SK-N-SH (cell line): ENCODE measurements around the gene NFASC. TPM values are rescaled to one million over a fixed set of nuclear protein-coding genes. Genes with fewer than 3 reads are reported as not detected.

Experiments used
- CTCF ChIA-PET: fragments of 300-600, 350-600 bp; formaldehyde crosslinking; extraction: SDS; loops from one replicate; lab custom pipeline; 2021; lab: Yijun Ruan, JAX
- POLR2A ChIA-PET: fragments of 350-600 bp; sonication (Branson Sonifier 250); formaldehyde crosslinking; extraction: SDS; loops from one replicate; lab custom pipeline; 2020; ENCODE audit warnings: antibody characterized with exemption, inconsistent platforms; lab: Yijun Ruan, JAX
- DNase-seq: peaks from one replicate; pipeline ENCODE4 v3.0.0; 2012
- H2AFZ ChIP-seq: fragments of 200-600 bp; sonication (generic); 2 replicates; pipeline ENCODE4 v1.8.1; 2016; ENCODE audit warnings: antibody characterized with exemption, mild to moderate bottlenecking, low read depth
- H3F3A ChIP-seq: fragments of 200-600 bp; sonication (generic); replicated peaks from 2 replicates; pipeline ENCODE3; 2016; ENCODE audit warnings: antibody characterized with exemption, mild to moderate bottlenecking; ENCODE audit not compliant: insufficient read depth
- H3K27ac ChIP-seq, 2 experiments: fragments of 200-500 bp in 1 of 2; fragments of 200-600 bp in 1 of 2; sonication (Bioruptor generic) in 1 of 2; sonication (generic), shearing (Covaris generic) in 1 of 2; 2 replicates each; pipeline versions ENCODE4 v1.5.1 to v1.6.1; 2014 to 2016; ENCODE audit warnings: low read depth in 2 of 2, inconsistent platforms in 1 of 2, low read length in 1 of 2, mild to moderate bottlenecking in 1 of 2, mixed read lengths in 1 of 2
- H3K27me3 ChIP-seq: fragments of 200-600 bp; sonication (generic), shearing (Covaris generic); 2 replicates; pipeline ENCODE4 v1.6.1; 2016; ENCODE audit warnings: mixed run types; ENCODE audit not compliant: insufficient read depth
- H3K36me3 ChIP-seq, 2 experiments: fragments of 200-500 bp in 1 of 2; fragments of 200-600 bp in 1 of 2; sonication (Bioruptor generic) in 1 of 2; sonication (generic) in 1 of 2; replicated peaks in 1 of 2; 2 replicates each; pipeline versions ENCODE3 to v1.5.1; 2014 to 2016; ENCODE audit warnings: low read length in 1 of 2, mild to moderate bottlenecking in 1 of 2; ENCODE audit not compliant: insufficient read depth in 2 of 2, control insufficient read depth in 1 of 2
- H3K4me1 ChIP-seq, 2 experiments: fragments of 200-500 bp in 1 of 2; fragments of 200-600 bp in 1 of 2; sonication (Bioruptor generic) in 1 of 2; sonication (generic), shearing (Covaris generic) in 1 of 2; 2 replicates each; pipeline versions ENCODE4 v1.5.1 to v1.6.1; 2014 to 2016; ENCODE audit warnings: low read depth in 1 of 2, low read length in 1 of 2, mixed run types in 1 of 2; ENCODE audit not compliant: insufficient read depth in 2 of 2, control insufficient read depth in 1 of 2
- H3K4me2 ChIP-seq: fragments of 200-600 bp; sonication (generic), shearing (Covaris generic); 2 replicates; pipeline ENCODE4 v1.6.1; 2017; ENCODE audit warnings: mixed run types
- H3K4me3 ChIP-seq, 2 experiments: fragments of 200-500 bp in 1 of 2; fragments of 200-600 bp in 1 of 2; sonication (Bioruptor generic) in 1 of 2; sonication (generic), shearing (Covaris generic) in 1 of 2; 2 replicates each; pipeline versions ENCODE4 v1.5.1 to v1.8.1; 2014 to 2016; ENCODE audit warnings: low read depth in 2 of 2, inconsistent platforms in 1 of 2, low read length in 1 of 2, mild to moderate bottlenecking in 1 of 2, mixed read lengths in 1 of 2, moderate library complexity in 1 of 2
- H3K79me2 ChIP-seq: fragments of 200-600 bp; sonication (generic); 2 replicates; pipeline ENCODE4 v1.8.1; 2017; ENCODE audit warnings: mild to moderate bottlenecking; ENCODE audit not compliant: insufficient read depth
- H3K9ac ChIP-seq: fragments of 200-600 bp; sonication (generic); 2 replicates; pipeline ENCODE4 v1.6.1; 2017; ENCODE audit warnings: mixed run types
- H3K9me2 ChIP-seq: fragments of 200-600 bp; sonication (generic); 2 replicates; pipeline ENCODE4 v1.6.1; 2017; ENCODE audit warnings: mixed run types
- H3K9me3 ChIP-seq: fragments of 200-600 bp; sonication (generic); 2 replicates; pipeline ENCODE4 v1.6.1; 2017; ENCODE audit warnings: mixed run types, mild to moderate bottlenecking, moderate library complexity
- H4K20me1 ChIP-seq: fragments of 200-600 bp; sonication (generic); 2 replicates; pipeline ENCODE4 v1.6.1; 2017; ENCODE audit warnings: mild to moderate bottlenecking, mixed run types; ENCODE audit not compliant: insufficient read depth
- CHD2 ChIP-seq: fragments of 150-350 bp; IDR thresholded peaks from 2 replicates; pipeline ENCODE4 v1.6.1; 2018; ENCODE audit warnings: low read length; ENCODE audit not compliant: partially characterized antibody
- EZH2phosphoT487 ChIP-seq: fragments of 200-600 bp; sonication (generic); IDR thresholded peaks from 2 replicates; pipeline ENCODE4 v1.6.1; 2017; ENCODE audit warnings: low read depth, mixed run types, mild to moderate bottlenecking, antibody characterized with exemption, moderate library complexity, borderline replicate concordance
- NRF1 ChIP-seq: IDR thresholded peaks from 2 replicates; pipeline ENCODE4 v1.6.1; 2012; ENCODE audit warnings: low read depth, mild to moderate bottlenecking, low read length
- POLR2AphosphoS5 ChIP-seq: IDR thresholded peaks from 2 replicates; pipeline ENCODE4 v1.6.1; 2012; ENCODE audit warnings: low read depth, low read length
- RAD21 ChIP-seq: IDR thresholded peaks from 2 replicates; pipeline ENCODE4 v1.6.1; 2012; ENCODE audit warnings: mild to moderate bottlenecking, low read length
- RCOR1 ChIP-seq: fragments of 150-350 bp; IDR thresholded peaks from 2 replicates; pipeline ENCODE4 v1.6.1; 2017; ENCODE audit warnings: antibody characterized with exemption, low read length
- RFX5 ChIP-seq: IDR thresholded peaks from 2 replicates; pipeline ENCODE4 v1.6.1; 2012; ENCODE audit warnings: mild to moderate bottlenecking, improper control_type of control experiment, low read length
- WGBS: methylation state at CpG from one replicate; pipeline ENCODE4 v1.1.6; 2017; ENCODE audit warnings: low lambda C conversion rate; 5-methylcytosine and 5-hydroxymethylcytosine counted together
- polyA plus RNA-seq, 3 experiments: library from polyadenylated mRNA; depleted of rRNA; stranded (reverse); fragments of >200 nt; gene quantifications; 2 replicates each; pipeline ENCODE4 v1.2.3, GENCODE V29; 2012
- TF ChIP-seq, protein P1 (sequence below): IDR thresholded peaks from 2 replicates; pipeline ENCODE4 v1.4.0; 2012; ENCODE audit warnings: low read depth, borderline replicate concordance
- TF ChIP-seq, protein P2 (sequence below): fragments of 200-600 bp; sonication (generic); IDR thresholded peaks from 2 replicates; pipeline ENCODE4 v1.6.1; 2017; ENCODE audit warnings: antibody characterized with exemption, mild to moderate bottlenecking, moderate library complexity
- TF ChIP-seq, protein P3 (sequence below): IDR thresholded peaks from 2 replicates; pipeline ENCODE4 v1.4.0; 2012; ENCODE audit warnings: low read depth, borderline replicate concordance
- TF ChIP-seq, protein P4 (sequence below): IDR thresholded peaks from 2 replicates; pipeline ENCODE4 v1.6.1; 2012; ENCODE audit warnings: mild to moderate bottlenecking, low read depth, low read length, moderate library complexity
- TF ChIP-seq, protein P5 (sequence below): fragments of 150-350 bp; IDR thresholded peaks from 2 replicates; pipeline ENCODE4 v1.6.1; 2016; ENCODE audit warnings: mild to moderate bottlenecking, low read depth, low read length
- TF ChIP-seq, protein P6 (sequence below): IDR thresholded peaks from 2 replicates; pipeline ENCODE4 v1.4.0; 2012; ENCODE audit warnings: low read depth

The NFASC gene
- polyA plus RNA-seq, 1 of the 3 experiments (the other 2 are of a cell fraction): 6.0 TPM

DNA sequence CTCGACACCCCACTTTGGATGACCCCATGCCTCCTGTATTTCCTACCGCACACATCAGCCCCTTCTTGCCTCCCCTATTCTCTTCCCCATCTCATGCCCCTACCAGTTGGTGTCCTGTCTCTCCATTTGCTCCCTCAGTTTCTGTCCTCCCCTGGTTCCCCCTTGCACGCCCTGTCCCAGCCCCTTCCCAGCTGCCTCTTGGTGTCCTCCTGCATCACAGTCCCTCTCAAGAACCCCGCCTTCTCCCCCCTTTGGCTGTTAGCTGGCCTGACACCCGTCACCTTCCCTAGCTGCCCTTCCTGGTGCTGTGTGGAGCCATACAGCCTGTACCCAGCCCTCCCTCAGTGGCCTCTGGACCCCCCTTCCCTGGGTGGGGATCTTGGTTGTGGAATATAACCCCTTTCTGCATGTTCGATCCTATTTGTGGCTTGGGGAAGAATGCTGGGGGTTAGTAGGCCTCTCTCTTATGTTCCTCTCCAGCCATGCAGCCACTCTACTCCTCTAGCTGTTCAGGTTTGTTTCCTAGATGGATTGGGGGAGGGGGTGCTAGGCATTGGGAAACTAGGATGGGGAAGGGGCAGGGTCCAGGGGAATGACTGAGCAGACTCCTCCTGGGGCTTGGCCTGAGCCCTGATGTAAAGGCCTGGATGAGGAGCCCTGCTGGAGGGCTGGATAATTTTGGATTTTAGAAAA is 41.4 kb upstream of the NFASC start:
- H2AFZ ChIP-seq: no peak overlapping the region
- H3K9ac ChIP-seq: no peak overlapping the region; the same call in 1 of the 2 replicates
- H3K9me2 ChIP-seq: no peaks in the 10 kb centered on the region
- no peaks in the 10 kb centered on the region for H3K79me2 ChIP-seq
- TF ChIP-seq, protein P1, sequence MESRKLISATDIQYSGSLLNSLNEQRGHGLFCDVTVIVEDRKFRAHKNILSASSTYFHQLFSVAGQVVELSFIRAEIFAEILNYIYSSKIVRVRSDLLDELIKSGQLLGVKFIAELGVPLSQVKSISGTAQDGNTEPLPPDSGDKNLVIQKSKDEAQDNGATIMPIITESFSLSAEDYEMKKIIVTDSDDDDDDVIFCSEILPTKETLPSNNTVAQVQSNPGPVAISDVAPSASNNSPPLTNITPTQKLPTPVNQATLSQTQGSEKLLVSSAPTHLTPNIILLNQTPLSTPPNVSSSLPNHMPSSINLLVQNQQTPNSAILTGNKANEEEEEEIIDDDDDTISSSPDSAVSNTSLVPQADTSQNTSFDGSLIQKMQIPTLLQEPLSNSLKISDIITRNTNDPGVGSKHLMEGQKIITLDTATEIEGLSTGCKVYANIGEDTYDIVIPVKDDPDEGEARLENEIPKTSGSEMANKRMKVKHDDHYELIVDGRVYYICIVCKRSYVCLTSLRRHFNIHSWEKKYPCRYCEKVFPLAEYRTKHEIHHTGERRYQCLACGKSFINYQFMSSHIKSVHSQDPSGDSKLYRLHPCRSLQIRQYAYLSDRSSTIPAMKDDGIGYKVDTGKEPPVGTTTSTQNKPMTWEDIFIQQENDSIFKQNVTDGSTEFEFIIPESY: no peak
- TF ChIP-seq NRF1: no peak
- no peak for TF ChIP-seq POLR2AphosphoS5
- TF ChIP-seq, protein P2, sequence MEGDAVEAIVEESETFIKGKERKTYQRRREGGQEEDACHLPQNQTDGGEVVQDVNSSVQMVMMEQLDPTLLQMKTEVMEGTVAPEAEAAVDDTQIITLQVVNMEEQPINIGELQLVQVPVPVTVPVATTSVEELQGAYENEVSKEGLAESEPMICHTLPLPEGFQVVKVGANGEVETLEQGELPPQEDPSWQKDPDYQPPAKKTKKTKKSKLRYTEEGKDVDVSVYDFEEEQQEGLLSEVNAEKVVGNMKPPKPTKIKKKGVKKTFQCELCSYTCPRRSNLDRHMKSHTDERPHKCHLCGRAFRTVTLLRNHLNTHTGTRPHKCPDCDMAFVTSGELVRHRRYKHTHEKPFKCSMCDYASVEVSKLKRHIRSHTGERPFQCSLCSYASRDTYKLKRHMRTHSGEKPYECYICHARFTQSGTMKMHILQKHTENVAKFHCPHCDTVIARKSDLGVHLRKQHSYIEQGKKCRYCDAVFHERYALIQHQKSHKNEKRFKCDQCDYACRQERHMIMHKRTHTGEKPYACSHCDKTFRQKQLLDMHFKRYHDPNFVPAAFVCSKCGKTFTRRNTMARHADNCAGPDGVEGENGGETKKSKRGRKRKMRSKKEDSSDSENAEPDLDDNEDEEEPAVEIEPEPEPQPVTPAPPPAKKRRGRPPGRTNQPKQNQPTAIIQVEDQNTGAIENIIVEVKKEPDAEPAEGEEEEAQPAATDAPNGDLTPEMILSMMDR: no peak
- TF ChIP-seq, protein P3, sequence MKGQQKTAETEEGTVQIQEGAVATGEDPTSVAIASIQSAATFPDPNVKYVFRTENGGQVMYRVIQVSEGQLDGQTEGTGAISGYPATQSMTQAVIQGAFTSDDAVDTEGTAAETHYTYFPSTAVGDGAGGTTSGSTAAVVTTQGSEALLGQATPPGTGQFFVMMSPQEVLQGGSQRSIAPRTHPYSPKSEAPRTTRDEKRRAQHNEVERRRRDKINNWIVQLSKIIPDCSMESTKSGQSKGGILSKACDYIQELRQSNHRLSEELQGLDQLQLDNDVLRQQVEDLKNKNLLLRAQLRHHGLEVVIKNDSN: no peak
- TF ChIP-seq RFX5: no peak
- TF ChIP-seq CHD2: no peak
- TF ChIP-seq RAD21: no peak
- no peak for TF ChIP-seq EZH2phosphoT487
- H3K4me2 ChIP-seq: peak overlapping the region; percentile 57
- H4K20me1 ChIP-seq: no peaks in the 10 kb centered on the region
- no peak overlapping the region for H3K27ac ChIP-seq
- peaks cover 0 to 11% of the 10 kb centered on the region in 2 experiments; a peak in 1 of 4 replicates for H3K4me1 ChIP-seq
- H3K4me3 ChIP-seq: peak overlapping the region; percentile 26 to 49; a peak in 3 of 4 replicates
- no peaks in the 10 kb centered on the region for H3K36me3 ChIP-seq
- ChIA-PET POLR2A (no interaction called here), CTCF (interaction anchor here (1.4 to 21.2 kb wide), 5 partner anchors 10 to 232 kb away, joined by 4 to 291 read pairs (median 5); no protein-coding TSS in a partner anchor)
- no peak for DNase-seq
- no peaks in the 10 kb centered on the region for H3K9me3 ChIP-seq
- peaks cover 4% of the 10 kb centered on the region for H3F3A ChIP-seq
- 62% methylated on average over 6 of the region's 6 CpGs for WGBS
- no peaks in the 10 kb centered on the region; the same call in 1 of the 2 replicates for H3K27me3 ChIP-seq

DNA sequence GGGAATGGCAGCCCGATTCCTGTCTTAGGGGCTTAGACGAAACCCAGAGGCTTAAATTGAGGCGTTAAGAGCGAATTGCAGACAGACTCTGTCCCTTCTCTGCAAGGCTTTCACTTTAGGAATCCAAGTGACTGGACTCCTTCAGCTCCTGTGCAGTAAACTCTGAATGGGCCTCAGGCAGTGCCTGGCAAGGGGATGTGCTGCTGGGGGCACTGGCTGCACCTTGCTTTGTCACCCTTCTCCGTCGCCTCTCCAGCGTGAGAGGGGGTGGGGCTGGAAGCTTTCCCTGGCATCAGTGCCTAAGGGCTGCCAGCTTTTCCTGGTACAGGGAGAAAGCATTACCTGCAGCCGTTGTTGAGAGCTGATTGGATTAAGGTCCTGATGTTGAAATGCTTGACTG is 39.9 kb upstream of the NFASC start:
- no peaks in the 10 kb centered on the region for H3K9me3 ChIP-seq
- no peaks in the 10 kb centered on the region for H3K79me2 ChIP-seq
- no peaks in the 10 kb centered on the region for H3K27me3 ChIP-seq
- H2AFZ ChIP-seq: no peak overlapping the region
- no peaks in the 10 kb centered on the region for H3K9me2 ChIP-seq
- ChIA-PET CTCF (interaction anchor here (1.0 to 21.2 kb wide), 3 partner anchors 21 to 313 kb away, joined by 5 to 291 read pairs (median 132); no protein-coding TSS in a partner anchor), POLR2A (no interaction called here)
- H3K4me3 ChIP-seq: no peak overlapping the region
- H3K9ac ChIP-seq: no peak overlapping the region
- H3K4me2 ChIP-seq: no peak overlapping the region
- H3K27ac ChIP-seq: no peak overlapping the region
- H4K20me1 ChIP-seq: no peaks in the 10 kb centered on the region
- peaks cover 4% of the 10 kb centered on the region for H3F3A ChIP-seq
- no peak for DNase-seq
- H3K36me3 ChIP-seq: no peaks in the 10 kb centered on the region
- 71% methylated on average over 7 of the region's 8 CpGs for WGBS
- H3K4me1 ChIP-seq: peaks cover 0 to 11% of the 10 kb centered on the region in 2 experiments; a peak in 1 of 4 replicates
- TF ChIP-seq, protein P4, sequence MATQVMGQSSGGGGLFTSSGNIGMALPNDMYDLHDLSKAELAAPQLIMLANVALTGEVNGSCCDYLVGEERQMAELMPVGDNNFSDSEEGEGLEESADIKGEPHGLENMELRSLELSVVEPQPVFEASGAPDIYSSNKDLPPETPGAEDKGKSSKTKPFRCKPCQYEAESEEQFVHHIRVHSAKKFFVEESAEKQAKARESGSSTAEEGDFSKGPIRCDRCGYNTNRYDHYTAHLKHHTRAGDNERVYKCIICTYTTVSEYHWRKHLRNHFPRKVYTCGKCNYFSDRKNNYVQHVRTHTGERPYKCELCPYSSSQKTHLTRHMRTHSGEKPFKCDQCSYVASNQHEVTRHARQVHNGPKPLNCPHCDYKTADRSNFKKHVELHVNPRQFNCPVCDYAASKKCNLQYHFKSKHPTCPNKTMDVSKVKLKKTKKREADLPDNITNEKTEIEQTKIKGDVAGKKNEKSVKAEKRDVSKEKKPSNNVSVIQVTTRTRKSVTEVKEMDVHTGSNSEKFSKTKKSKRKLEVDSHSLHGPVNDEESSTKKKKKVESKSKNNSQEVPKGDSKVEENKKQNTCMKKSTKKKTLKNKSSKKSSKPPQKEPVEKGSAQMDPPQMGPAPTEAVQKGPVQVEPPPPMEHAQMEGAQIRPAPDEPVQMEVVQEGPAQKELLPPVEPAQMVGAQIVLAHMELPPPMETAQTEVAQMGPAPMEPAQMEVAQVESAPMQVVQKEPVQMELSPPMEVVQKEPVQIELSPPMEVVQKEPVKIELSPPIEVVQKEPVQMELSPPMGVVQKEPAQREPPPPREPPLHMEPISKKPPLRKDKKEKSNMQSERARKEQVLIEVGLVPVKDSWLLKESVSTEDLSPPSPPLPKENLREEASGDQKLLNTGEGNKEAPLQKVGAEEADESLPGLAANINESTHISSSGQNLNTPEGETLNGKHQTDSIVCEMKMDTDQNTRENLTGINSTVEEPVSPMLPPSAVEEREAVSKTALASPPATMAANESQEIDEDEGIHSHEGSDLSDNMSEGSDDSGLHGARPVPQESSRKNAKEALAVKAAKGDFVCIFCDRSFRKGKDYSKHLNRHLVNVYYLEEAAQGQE: no peak
- TF ChIP-seq EZH2phosphoT487: no peak
- TF ChIP-seq, protein P5, sequence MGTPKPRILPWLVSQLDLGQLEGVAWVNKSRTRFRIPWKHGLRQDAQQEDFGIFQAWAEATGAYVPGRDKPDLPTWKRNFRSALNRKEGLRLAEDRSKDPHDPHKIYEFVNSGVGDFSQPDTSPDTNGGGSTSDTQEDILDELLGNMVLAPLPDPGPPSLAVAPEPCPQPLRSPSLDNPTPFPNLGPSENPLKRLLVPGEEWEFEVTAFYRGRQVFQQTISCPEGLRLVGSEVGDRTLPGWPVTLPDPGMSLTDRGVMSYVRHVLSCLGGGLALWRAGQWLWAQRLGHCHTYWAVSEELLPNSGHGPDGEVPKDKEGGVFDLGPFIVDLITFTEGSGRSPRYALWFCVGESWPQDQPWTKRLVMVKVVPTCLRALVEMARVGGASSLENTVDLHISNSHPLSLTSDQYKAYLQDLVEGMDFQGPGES: no peak
- TF ChIP-seq POLR2AphosphoS5: no peak
- no peak for TF ChIP-seq RAD21
- TF ChIP-seq, protein P6, sequence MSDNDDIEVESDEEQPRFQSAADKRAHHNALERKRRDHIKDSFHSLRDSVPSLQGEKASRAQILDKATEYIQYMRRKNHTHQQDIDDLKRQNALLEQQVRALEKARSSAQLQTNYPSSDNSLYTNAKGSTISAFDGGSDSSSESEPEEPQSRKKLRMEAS: no peak
- TF ChIP-seq, protein P3: no peak
- no peak for TF ChIP-seq RCOR1
